Neural progenitor cell (in vitro differentiated cells): ENCODE results near the gene STAC. TPM values are rescaled to one million over a fixed set of nuclear protein-coding genes. Genes with fewer than 3 reads are reported as not detected.

Experiments
- DNase-seq: peaks from one replicate; pipeline ENCODE4 v3.0.0-alpha.2; 2016; ENCODE audit warnings: low spot score
- H2AFZ ChIP-seq: fragments of 200-600 bp; sonication (generic); replicated peaks from 2 replicates; pipeline ENCODE4 v1.6.1; 2016; ENCODE audit warnings: antibody characterized with exemption
- H3F3A ChIP-seq: fragments of 200-600 bp; sonication (generic); 2 replicates; pipeline ENCODE4 v1.6.1; 2016; ENCODE audit warnings: antibody characterized with exemption, low read depth
- H3K27ac ChIP-seq: fragments of 200-600 bp; sonication (generic); 2 replicates; pipeline ENCODE4 v1.5.1; 2016; ENCODE audit warnings: mild to moderate bottlenecking
- H3K27me3 ChIP-seq: fragments of 200-600 bp; sonication (generic); 2 replicates; pipeline ENCODE4 v1.6.1; 2016; ENCODE audit warnings: mild to moderate bottlenecking, moderate library complexity
- H3K36me3 ChIP-seq: fragments of 200-600 bp; sonication (generic); 2 replicates; pipeline ENCODE4 v1.5.1; 2016
- H3K4me1 ChIP-seq: fragments of 200-600 bp; sonication (generic); 2 replicates; pipeline ENCODE4 v1.6.1; 2016; ENCODE audit warnings: mixed run types
- H3K4me2 ChIP-seq: fragments of 200-600 bp; sonication (generic); 2 replicates; pipeline ENCODE4 v1.6.1; 2016
- H3K4me3 ChIP-seq: fragments of 200-600 bp; sonication (generic); 2 replicates; pipeline ENCODE4 v1.5.1; 2016
- H3K79me2 ChIP-seq: fragments of 200-600 bp; sonication (generic); 2 replicates; pipeline ENCODE4 v1.6.1; 2016; ENCODE audit warnings: low read depth
- H3K9ac ChIP-seq: fragments of 200-600 bp; sonication (generic); 2 replicates; pipeline ENCODE4 v1.6.1; 2016
- H3K9me3 ChIP-seq: fragments of 200-600 bp; sonication (generic); 2 replicates; pipeline ENCODE4 v1.5.1; 2016; ENCODE audit warnings: low read depth
- H4K20me1 ChIP-seq: fragments of 200-600 bp; sonication (generic); 2 replicates; pipeline ENCODE4 v1.6.1; 2016; ENCODE audit warnings: low read depth
- H3K27ac Mint-ChIP-seq: 3 replicates; pipeline ENCODE4 v1.8.0; 2021; ENCODE audit warnings: mixed read lengths
- H3K27me3 Mint-ChIP-seq: 2 replicates; pipeline ENCODE4 v1.8.0; 2022; ENCODE audit warnings: low read depth, mild to moderate bottlenecking, inconsistent platforms, moderate library complexity, mixed read lengths; ENCODE audit not compliant: insufficient read depth
- H3K36me3 Mint-ChIP-seq: 3 replicates; pipeline ENCODE4 v1.8.0; 2021; ENCODE audit warnings: mixed read lengths
- H3K4me1 Mint-ChIP-seq: 3 replicates; pipeline ENCODE4 v1.8.0; 2021; ENCODE audit warnings: mixed read lengths
- H3K4me3 Mint-ChIP-seq: 3 replicates; pipeline ENCODE4 v1.8.0; 2021; ENCODE audit warnings: mild to moderate bottlenecking, moderate library complexity, mixed read lengths
- H3K9me3 Mint-ChIP-seq: 3 replicates; pipeline ENCODE4 v1.8.0; 2020; ENCODE audit warnings: mixed read lengths
- CTCF ChIP-seq: fragments of 200-600 bp; sonication (generic); IDR thresholded peaks from 2 replicates; pipeline ENCODE4 v1.5.1; 2017; ENCODE audit warnings: antibody characterized with exemption, mild to moderate bottlenecking
- EZH2 ChIP-seq: fragments of 200-600 bp; sonication (generic); IDR thresholded peaks from 2 replicates; pipeline ENCODE4 v1.6.1; 2017; ENCODE audit warnings: antibody characterized with exemption, mild to moderate bottlenecking, moderate library complexity
- EZH2phosphoT487 ChIP-seq: fragments of 200-600 bp; sonication (generic); IDR thresholded peaks from 2 replicates; pipeline ENCODE4 v1.6.1; 2017; ENCODE audit warnings: antibody characterized with exemption
- total RNA-seq: library from RNA; depleted of rRNA; stranded (reverse); fragments of >200 nt; gene quantifications from 2 replicates; pipeline ENCODE4 v1.2.3, GENCODE V29; 2015; ENCODE audit warnings: low replicate concordance

STAC gene
- total RNA-seq, 1 donor from 2014 or later = 6.5 TPM

- H3K4me2 ChIP-seq = no peak overlapping the region
- no peak overlapping the region for H3K4me3 ChIP-seq
- Mint-ChIP-seq H3K4me1 (no peaks in the 10 kb centered on the region), H3K27me3 (no peaks in the 10 kb centered on the region), H3K27ac (no peak overlapping the region), H3K9me3 (no peaks in the 10 kb centered on the region), H3K4me3 (no peak overlapping the region), H3K36me3 (no peaks in the 10 kb centered on the region)
- no peaks in the 10 kb centered on the region for H3F3A ChIP-seq
- peak; percentile 17 for DNase-seq
- no peak overlapping the region for H3K27ac ChIP-seq
- H4K20me1 ChIP-seq = no peaks in the 10 kb centered on the region
- H3K27me3 ChIP-seq = no peaks in the 10 kb centered on the region
- H3K9ac ChIP-seq = no peak overlapping the region
- H3K9me3 ChIP-seq = no peaks in the 10 kb centered on the region
- H2AFZ ChIP-seq = no peak overlapping the region
- TF ChIP-seq CTCF (no peak), EZH2 (no peak), EZH2phosphoT487 (no peak)
- H3K79me2 ChIP-seq = no peaks in the 10 kb centered on the region
- H3K36me3 ChIP-seq = no peaks in the 10 kb centered on the region
- no peaks in the 10 kb centered on the region for H3K4me1 ChIP-seq
Measured at GRCh38 chr3:36597422-36597821, 217.1 kb downstream of the STAC start.
